HG02981 (cell line): ENCODE results near the gene KCNAB1.

ENCODE experiments used
- ATAC-seq: cut with Tn5 transposase; IDR thresholded peaks from one replicate; pipeline ENCODE4 v1.9.1; 2021; ENCODE audit warnings: mild to moderate bottlenecking, moderate library complexity; ENCODE audit not compliant: unreplicated experiment

KCNAB1 gene

DNA sequence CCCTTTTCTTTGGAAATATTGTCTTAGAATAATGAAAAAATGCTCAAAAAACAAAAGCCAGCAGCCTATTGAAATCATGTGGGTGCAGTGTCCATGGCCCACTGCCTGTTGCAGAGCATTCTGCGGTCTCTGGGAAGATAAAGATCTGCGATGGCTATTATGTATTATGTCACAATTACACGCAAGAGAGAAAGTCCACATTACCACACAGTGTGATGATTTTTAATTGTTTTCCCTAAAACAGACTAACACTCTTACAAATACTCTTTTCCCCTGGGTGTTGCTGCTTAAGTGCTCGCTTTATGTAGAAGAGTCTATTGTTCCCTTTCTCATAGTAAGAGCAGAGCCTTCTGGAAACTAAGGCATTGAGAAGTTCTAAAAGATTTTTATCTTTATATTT is 402.3 kb downstream of the KCNAB1 start:
- ATAC-seq = no peak

DNA sequence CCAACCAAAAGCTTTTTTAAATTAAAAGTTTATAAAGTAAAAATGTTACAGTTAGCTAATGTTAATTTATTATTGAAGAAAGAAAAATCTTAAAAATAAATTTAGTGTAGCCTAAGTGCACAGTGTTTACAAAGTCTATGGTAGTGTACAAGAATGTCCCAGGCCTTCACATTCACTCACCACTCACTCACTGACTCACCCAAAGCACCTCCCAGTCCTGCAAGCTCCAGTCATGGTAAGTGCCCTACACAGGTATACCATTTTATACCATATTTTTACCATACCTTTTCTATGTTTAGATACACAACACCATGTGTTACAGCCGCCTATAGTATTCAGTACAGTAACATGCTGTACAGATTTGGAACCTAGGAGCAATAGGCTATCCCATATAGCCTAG is 405.4 kb downstream of the KCNAB1 start:
- no peak for ATAC-seq

DNA sequence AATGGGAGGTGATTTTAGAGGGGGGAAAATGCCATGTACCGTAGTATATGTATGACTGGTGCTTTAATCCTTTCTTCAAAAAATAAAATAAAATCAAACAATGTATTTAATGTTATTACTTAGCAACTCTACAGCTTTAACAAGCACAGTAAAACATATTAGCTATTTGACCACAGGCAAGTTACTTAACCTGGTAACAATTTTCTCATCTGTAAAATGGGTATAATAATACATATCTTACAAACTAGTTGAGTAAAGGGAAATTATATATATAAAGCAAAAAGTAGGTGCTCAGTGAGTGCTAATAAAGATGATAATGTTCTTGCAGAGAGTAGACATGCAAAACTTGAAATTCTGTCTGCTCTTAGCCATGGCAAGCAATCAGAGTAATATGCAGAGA is 406.7 kb downstream of the KCNAB1 start:
- no peak for ATAC-seq

DNA sequence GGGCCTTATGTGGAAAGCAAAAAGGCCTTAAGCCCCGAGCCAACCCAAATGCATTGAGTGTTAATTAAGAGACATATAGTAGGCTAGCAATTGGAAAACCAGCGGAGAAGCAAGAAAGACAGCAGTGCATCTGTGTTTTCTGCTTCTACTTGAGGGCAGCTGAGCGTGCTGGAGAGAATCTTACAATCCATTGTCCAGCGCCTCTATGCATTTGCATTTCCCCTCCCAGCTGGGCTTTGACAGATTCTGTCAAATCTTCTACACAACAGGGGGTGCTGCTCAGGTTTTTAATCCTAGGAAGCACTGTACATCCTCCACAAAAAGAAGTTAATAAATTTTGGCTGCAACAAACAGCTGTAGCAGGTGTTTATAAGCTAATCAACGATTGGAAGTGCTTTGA is 410.6 kb downstream of the KCNAB1 start:
- no peak for ATAC-seq

DNA sequence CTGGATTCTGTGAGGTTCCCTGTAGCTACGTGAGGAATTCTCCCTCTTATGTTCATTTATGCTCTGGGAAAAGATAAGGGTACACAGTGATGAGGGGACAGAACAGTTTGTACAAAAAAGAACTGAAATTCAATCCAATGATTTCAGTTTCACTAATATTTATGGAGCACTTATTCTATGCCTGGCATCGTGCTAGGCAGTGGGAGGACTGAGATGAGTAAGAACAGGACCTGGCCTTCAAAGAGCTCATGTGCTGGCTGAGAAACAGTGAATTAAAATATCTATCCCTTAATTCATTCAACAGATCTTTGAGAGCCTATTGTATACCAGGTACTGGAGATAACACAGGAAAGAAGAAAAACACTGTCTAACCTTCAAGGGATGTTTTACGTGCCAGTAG is 412.4 kb downstream of the KCNAB1 start:
- no peak for ATAC-seq

DNA sequence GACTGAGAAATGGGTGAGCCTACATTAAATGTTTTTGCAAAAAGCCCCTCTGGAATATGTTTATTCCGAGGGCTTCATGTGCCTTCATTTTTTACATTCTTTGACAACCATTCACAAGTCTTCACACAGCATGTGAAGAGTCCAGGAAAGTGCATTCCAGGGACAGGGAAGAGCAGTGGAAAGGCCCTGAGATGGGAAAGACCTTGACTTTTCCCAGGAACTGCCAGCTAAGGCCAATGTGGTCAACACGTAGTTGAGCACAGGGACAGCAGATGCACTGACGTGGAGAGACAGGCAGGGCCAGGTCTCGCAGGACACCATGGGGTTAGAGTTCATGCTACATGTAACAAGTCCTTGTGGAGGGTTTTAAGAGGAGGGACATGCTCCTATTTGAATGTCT is 412.8 kb downstream of the KCNAB1 start:
- ATAC-seq = no peak

DNA sequence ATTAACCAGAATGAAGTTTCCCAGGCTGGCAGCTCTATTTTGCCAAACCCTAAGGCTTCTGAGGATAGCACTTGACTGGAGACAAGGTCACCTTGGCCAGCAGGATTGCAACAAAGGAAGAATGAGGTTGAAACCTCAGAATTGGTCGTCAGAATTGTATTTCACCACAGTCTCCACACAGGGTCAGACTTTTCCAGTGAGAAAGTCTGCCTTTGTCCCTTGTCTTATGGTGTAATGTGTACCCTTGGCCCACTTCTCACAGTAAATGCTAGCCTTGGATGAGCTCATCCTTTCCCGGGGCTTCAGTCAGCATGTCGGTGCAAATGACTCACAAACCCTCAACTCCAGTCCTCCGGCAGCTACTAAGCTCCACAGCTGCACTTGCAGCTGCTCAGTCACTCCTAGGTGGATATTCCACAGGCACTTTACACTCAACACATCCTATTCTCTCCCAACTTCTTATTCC is 414.8 kb downstream of the KCNAB1 start:
- ATAC-seq = no peak

DNA sequence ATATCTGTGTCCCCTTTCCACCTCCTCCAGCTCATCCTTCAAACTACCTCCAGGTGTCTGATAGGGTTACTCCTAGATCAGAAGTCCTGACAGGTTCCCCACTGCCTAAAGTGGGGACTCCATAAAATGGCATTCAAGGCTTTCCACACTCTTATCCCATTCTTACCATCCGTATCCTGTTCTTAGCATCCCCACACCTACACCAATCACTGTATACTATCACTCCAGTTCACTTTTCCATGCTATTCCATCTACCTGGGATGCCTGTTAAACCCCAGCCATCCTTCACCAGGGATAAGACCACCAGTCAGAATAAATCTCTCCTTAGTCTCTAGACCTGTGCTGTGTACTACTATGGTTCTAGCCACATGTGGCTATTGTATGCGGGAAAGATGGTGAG is 415.4 kb downstream of the KCNAB1 start:
- no peak for ATAC-seq

DNA sequence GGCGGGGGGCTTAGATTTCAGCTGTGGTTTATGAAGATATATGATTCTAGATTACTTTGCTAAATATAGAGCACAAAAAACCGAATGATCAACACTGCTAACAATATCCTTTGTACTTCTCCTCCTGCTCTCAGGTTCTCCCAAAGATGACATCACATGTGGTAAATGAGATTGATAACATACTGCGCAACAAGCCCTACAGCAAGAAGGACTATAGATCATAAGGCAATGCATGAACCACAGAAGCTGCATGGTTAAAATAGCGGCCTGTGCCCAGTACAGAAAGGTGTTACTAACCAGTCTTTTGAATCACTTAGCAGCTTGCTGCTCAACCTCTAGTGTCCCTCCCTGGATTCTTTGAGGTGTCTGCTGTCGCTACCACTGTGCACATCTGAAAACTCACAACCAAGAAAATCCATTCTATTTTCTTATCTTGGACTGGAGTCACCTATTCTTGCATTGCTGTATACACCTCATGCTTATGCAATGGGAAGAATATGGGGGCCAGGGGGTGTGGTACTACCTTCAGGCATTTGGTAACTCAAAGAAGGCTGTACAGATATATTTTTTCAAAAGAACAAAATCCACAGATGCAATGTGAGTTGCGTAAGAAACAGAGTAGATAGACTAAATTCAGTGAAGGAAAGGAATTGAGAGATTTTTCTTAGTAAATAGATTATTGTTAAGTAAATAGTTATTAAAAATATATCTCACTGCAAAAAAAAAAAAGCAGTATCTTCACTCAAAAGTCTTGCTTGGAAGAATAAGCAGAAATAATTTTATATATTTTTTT is 416.3 kb downstream of the KCNAB1 start:
- ATAC-seq = no peak

DNA sequence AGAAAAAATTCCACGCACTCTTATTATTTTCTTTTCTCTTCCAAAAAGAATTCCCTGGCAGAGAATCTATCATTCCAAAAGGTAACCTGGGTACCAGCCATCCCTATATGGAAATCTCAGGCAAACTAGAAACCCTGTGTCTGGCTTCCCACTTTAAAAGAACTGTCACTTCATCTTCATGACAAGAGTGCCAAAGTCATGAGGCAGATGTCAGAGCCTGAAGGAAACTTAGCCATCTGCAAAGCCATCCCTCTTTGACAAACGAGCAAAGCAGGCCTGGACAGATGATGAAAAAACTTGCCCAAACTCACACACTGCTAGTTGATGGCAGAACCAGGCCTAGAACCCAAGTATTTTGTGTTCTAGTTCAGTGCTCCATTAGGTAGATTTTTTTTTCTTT is 418.7 kb downstream of the KCNAB1 start:
- no peak for ATAC-seq

DNA sequence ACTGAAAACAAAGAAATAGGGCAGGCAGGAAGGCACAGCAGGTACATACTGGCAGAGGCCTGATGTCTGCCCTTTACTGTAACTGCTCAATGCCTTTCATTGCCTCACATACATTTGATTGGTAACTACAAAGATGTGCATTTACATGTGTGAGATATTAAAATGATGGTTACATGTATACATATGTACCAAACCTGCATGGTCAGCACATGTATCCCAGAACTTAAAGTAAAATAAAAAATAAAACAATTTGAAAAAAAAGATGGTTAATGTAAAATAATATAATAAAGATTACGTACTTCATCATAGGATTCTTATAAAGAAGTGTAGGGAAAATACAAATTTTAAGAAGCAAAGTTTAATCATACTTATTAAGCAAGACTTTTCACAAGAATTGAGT is 419.4 kb downstream of the KCNAB1 start:
- ATAC-seq = no peak

DNA sequence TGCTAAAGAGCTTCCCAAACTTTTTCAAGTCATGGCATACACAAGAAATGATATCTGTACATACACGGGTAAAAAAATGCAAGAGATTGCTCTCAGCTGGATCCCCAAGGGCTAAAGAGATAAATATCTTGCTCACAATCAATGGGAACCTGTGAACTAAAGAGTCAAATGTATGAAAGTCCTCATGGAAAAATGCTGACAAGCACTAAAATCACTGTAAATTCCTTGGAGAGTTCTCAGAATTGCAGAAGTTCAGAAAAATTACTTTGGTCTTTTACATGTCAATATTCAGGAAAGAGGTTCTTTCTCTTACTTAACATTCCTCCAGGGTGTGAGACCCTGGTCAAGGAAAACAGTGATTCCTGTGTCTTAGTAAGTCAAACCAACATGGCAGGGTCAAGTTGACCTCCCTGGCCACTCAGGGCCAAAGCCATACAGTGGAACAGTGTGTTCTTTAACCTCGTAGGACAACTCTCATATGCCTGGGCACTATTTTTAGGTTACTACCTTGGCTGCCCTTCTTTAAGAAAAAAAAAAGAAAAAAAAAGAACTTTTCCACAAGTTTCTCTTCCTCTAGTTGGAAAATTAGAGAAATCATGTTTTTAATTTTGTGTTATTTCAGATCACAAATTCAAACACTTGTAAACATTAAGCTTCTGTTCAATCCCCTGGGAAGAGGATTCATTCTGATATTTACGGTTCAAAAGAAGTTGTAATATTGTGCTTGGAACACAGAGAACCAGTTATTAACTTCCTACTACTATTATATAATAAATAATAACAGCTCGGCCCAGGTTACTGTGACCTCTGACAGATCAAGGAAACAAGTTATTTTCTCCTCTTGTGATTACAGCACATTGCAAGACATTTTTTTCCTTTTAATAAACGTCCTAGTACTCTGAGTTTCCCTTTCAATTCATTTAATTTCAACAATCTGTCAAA is 422.0 kb downstream of the KCNAB1 start:
- no peak for ATAC-seq

DNA sequence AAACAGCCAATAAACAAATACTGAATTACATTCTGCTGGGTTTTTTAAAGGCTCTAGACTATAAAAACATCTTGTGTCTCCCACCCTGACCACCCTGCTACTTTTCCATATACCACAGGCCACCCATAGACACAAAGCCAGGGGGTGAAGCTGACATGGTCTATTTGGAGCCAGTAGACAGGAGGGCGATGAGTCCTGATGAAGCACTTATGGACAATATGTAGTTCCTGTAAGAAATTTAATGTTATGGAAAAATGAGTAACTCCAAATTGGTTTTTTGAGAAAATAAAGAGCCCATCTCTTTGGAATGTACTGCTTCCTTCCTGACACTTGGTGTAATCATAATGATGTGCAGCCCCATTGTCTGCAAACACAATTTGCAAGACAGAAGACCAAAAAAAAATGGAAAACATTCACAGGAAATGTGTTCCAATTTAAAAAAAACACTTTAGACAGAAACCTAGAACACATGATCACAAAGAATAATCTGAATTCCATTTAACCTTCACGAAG is 422.7 kb downstream of the KCNAB1 start:
- ATAC-seq = no peak

DNA sequence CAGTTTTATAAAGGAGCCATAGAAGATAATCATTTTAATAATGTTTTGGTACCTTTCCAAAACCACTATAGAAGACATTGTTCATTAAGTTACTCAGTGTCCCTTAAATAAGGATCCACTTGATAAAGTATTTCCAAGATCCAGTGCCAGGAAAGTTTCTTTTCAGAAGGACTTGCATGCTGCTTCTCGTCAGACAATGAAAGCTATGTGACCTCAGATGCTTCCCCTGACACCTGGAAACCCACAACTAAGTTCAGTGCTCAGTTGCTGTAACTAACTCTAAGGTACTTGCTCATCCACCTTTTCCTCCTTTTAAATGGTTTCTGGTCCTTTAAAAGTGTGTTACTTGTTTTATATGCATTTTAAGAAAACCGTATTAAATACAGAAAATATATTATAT is 427.3 kb downstream of the KCNAB1 start:
- no peak for ATAC-seq

DNA sequence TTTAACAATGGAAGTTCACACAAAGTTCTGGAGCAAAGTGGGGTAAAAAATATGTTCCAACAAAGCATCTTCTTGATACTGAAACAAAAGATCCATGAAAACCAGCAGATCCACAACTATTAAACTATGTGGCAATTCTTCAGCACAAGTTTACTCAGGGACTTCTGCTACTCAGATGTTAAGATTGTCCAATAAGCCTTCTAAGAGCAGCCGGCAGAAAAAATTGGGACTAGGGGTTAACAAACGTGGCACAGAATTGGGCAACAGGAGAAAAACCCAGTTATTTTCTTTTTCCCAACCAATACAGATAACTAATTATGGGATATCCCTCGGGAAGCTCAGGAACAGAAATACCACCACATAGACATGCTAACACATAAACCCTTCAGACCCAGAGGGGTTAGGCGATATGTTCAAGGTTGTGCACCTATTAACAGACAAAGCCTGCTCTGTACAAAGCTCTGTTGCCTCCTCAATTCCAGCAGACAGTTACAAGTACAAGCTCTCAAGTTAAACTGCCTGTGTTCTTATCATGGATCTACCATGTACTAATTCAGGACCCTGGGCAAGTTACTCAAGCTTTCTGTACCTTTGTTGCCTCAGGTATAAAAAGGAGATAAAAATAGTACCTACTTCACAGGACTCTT is 427.8 kb downstream of the KCNAB1 start:
- no peak for ATAC-seq

DNA sequence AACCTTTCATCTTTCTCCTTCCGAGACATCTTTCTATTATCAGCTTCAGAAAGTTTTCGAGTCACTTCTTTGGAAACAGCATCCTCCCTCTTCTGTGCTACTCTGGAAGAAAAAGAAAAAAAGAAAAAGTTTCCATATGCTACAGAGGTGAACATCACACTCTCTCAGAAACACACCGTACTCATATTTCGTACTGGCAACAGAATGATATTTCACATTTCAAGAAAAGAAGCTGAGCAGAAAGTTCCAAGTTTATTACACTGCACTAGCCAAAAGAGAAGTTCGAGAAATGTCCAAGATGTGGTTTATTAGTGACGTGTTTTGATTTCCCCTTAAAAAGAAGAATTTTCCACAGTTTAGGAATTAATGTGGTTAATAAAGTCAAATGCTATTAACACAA is 428.5 kb downstream of the KCNAB1 start:
- ATAC-seq = no peak

DNA sequence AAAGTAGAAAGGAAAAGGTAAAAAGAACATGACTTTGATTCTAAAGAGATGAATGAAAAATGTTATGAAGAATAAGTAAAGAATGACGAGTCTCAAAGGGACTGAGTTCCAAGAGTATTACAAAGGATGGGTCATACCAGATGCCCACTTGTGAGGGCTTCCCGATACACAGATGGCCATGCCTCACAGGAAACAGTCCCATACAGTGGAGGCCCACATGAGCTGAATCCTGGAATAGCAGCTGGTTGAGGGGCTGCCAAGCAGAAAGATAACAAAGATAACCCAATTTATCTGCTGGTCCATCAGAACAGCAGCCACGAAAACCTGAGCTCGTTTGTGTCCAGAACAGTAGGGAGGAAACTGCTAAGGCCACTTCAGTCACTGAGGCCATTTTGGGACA is 430.9 kb downstream of the KCNAB1 start:
- no peak for ATAC-seq

DNA sequence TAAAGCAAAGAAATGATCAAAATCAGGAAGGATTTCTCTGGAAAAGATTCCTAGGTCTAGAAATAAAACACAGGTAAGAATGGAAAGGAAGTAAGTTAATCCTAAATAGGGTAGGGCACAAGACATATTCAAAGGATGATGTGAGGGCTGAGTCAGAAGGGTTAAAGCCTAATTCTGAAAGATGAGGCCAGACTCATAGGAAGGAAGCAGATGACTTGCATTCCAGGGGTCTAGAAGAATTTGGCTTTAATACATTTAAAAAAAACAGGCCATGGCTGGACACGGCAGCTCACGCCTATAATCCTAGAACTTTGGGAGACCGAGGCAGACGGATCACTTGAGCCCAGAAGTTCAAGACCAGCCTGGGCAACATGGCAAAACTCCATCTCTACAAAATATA is 431.4 kb downstream of the KCNAB1 start:
- no peak for ATAC-seq

DNA sequence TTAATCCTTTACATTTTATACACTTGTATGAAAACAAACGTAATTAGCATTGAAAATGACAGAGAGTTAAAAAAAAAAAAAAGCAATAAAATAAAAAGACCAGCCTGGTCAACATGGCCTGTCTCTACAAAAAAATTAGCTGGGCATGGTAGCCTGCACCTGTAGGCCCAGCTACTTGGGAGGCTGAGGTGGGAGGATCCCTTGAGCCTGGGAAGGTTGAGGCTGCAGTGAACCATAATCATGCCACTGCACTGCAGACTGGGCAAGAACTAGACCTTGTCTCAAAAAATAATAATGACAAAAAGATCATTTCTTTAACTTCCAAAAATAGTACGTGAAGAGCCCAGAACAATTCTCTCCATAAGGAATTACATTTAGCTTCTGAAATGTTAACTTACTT is 432.6 kb downstream of the KCNAB1 start:
- no peak for ATAC-seq

DNA sequence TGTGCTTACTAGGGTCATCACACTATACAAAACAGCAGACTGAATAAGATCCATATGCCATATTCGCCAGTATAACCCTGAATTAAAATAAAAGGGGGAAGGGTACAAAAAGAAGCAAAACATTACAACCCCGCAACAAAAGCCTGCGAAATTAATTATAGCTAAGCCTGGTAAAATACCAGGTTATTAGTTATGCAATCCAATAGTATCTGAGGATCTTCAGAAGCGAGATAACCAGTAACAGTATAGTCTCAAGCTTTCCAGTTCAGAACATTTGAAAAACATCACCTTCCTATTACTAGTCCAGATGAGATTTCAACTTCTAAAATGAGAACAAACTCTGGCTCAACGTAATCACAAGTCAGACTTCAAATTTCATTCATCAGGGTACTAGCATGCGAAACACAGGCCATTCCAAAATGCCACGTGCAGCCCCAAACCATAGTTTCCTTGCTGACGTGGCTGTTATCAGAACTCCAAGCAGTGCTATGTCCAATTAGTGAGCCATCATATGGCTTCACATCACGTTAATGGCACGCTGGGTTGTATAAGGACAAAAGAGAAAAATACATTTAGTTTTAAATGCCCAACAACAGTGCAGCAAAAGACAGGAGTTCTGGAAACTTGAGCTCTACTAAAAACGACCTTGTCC is 433.5 kb downstream of the KCNAB1 start:
- ATAC-seq = no peak

DNA sequence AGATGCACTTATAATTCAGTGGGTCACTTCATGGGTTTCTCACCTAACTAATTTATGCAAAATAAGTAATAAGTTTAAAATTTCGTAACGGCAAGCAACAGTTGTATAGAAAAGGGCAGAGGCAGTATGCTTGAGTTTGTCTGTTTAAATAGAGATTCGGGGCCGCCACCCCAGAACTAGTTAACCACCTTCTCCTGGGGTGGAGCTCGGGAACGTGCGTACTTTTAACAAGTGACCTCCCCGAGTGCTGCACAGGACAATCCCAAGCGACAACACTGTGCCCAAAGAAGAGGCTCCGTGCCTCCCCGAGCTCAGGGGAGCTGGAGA is 434.1 kb downstream of the KCNAB1 start:
- ATAC-seq = no peak
